ENCODE measurements around the gene TMEM242. TPM values are rescaled to one million over a fixed set of nuclear protein-coding genes. Genes with fewer than 3 reads are reported as not detected.

The TMEM242 gene
- total RNA-seq, 1 experiment from 2014 or later, result 9.4 TPM

GRCh38 chr6:157358287-157358686, 35.0 kb upstream of the TMEM242 start:
- BruUV-seq (replicated peaks), result no TSS peak
- DNase-seq (ENCODE audit: unreplicated experiment), result no peak
- H3K9me3 Mint-ChIP-seq (ENCODE audit: unreplicated experiment), result no peaks in the 10 kb centered on the region
- H3K4me1 Mint-ChIP-seq (ENCODE audit: insufficient read depth, unreplicated experiment), result no peaks in the 10 kb centered on the region
- no peaks in the 10 kb centered on the region for H3K36me3 Mint-ChIP-seq (ENCODE audit: insufficient read depth, unreplicated experiment)
- H3K27ac Mint-ChIP-seq (ENCODE audit: low read depth, unreplicated experiment), result no peak overlapping the region
- no peak overlapping the region for H3K4me3 Mint-ChIP-seq (ENCODE audit: unreplicated experiment)
- CTCF ChIA-PET, result no interaction called here
- POLR2A ChIA-PET, result no interaction called here
- peaks cover 9% of the 10 kb centered on the region for H3K27me3 Mint-ChIP-seq (ENCODE audit: insufficient read depth, unreplicated experiment)
- no peak for TF ChIP-seq CTCF (IDR thresholded peaks at IDR 0.05; ENCODE audit: unreplicated experiment)
- intact Hi-C loops (cut with micrococcal nuclease), result no loop called here

GRCh38 chr6:157346373-157346772, 23.1 kb upstream of the TMEM242 start:
- H3K36me3 Mint-ChIP-seq (ENCODE audit: insufficient read depth, unreplicated experiment), result no peaks in the 10 kb centered on the region
- no peak for DNase-seq (ENCODE audit: unreplicated experiment)
- intact Hi-C loops (cut with micrococcal nuclease), result no loop called here
- no peak overlapping the region for H3K27ac Mint-ChIP-seq (ENCODE audit: low read depth, unreplicated experiment)
- no peak overlapping the region for H3K4me3 Mint-ChIP-seq (ENCODE audit: unreplicated experiment)
- peaks cover 18% of the 10 kb centered on the region for H3K27me3 Mint-ChIP-seq (ENCODE audit: insufficient read depth, unreplicated experiment)
- peaks cover 8% of the 10 kb centered on the region for H3K9me3 Mint-ChIP-seq (ENCODE audit: unreplicated experiment)
- no TSS peak for BruUV-seq (replicated peaks)
- CTCF ChIA-PET, result no interaction called here
- H3K4me1 Mint-ChIP-seq (ENCODE audit: insufficient read depth, unreplicated experiment), result no peaks in the 10 kb centered on the region
- POLR2A ChIA-PET, result interaction anchor here (1.0 kb wide), 1 partner anchor 18 kb away, joined by 5 read pairs; no protein-coding TSS in a partner anchor
- no peak for TF ChIP-seq CTCF (IDR thresholded peaks at IDR 0.05; ENCODE audit: unreplicated experiment)

- Mint-ChIP-seq H3K4me1 (ENCODE audit: insufficient read depth, unreplicated experiment) (no peaks in the 10 kb centered on the region), H3K4me3 (ENCODE audit: unreplicated experiment) (no peak overlapping the region), H3K36me3 (ENCODE audit: insufficient read depth, unreplicated experiment) (no peaks in the 10 kb centered on the region), H3K27me3 (ENCODE audit: insufficient read depth, unreplicated experiment) (peaks cover 22% of the 10 kb centered on the region), H3K27ac (ENCODE audit: low read depth, unreplicated experiment) (no peak overlapping the region), H3K9me3 (ENCODE audit: unreplicated experiment) (no peaks in the 10 kb centered on the region)
- ChIA-PET CTCF (interaction anchor here (0.5 to 1.0 kb wide), 5 partner anchors 24 to 372 kb away, joined by 3 to 5 read pairs (median 3); no protein-coding TSS in a partner anchor), POLR2A (interaction anchor here (0.6 to 1.6 kb wide), 4 partner anchors 9 to 240 kb away, joined by 3 to 5 read pairs (median 4); partner anchors contain the start of gene TMEM242)
- no peak for TF ChIP-seq CTCF (IDR thresholded peaks at IDR 0.05; ENCODE audit: unreplicated experiment)
- no peak for DNase-seq (ENCODE audit: unreplicated experiment)
- intact Hi-C loops (cut with micrococcal nuclease), result no loop called here
- no TSS peak for BruUV-seq (replicated peaks)
Observed at GRCh38 chr6:157343732-157344131, 20.4 kb upstream of the TMEM242 start.

- TF ChIP-seq CTCF (IDR thresholded peaks at IDR 0.05; ENCODE audit: unreplicated experiment), result no peak
- Mint-ChIP-seq H3K4me1 (ENCODE audit: insufficient read depth, unreplicated experiment) (no peaks in the 10 kb centered on the region), H3K9me3 (ENCODE audit: unreplicated experiment) (no peaks in the 10 kb centered on the region), H3K36me3 (ENCODE audit: insufficient read depth, unreplicated experiment) (no peaks in the 10 kb centered on the region), H3K27ac (ENCODE audit: low read depth, unreplicated experiment) (no peak overlapping the region), H3K27me3 (ENCODE audit: insufficient read depth, unreplicated experiment) (peaks cover 17% of the 10 kb centered on the region), H3K4me3 (ENCODE audit: unreplicated experiment) (no peak overlapping the region)
- intact Hi-C loops (cut with micrococcal nuclease), result no loop called here
- no TSS peak for BruUV-seq (replicated peaks)
- ChIA-PET POLR2A (interaction anchor here (1.6 kb wide), 1 partner anchor 16 kb away, joined by 3 read pairs; the partner anchor contains the start of gene TMEM242), CTCF (no interaction called here)
- peak; percentile 9 for DNase-seq (ENCODE audit: unreplicated experiment)
Observed at GRCh38 chr6:157339432-157339831, 16.1 kb upstream of the TMEM242 start.
